ENCODE measurements around the gene TNFSF8.

Gene TNFSF8

GRCh38 chr9:114861922-114862605 lies 68.3 kb downstream of the TNFSF8 start:
- Histone ChIP-seq H3K27me3 (ENCODE audit: insufficient read depth, low read length, poor library complexity) (no peaks in the 10 kb centered on the region), H3K9ac (ENCODE audit: low read depth, low read length) (no peak overlapping the region), H3K4me3 (ENCODE audit: low read depth in 1 of 2, low read length in 2 of 2) (no peak overlapping the region), H3K9me3 (ENCODE audit: insufficient read depth, low read length, severe bottlenecking) (no peaks in the 10 kb centered on the region), H3K27ac (ENCODE audit: low read length) (no peak overlapping the region), H3K79me2 (ENCODE audit: insufficient read depth, low read length) (no peaks in the 10 kb centered on the region), H3K36me3 (ENCODE audit: insufficient read depth, low read length) (no peaks in the 10 kb centered on the region), H2AFZ (ENCODE audit: low read depth, low read length) (no peak overlapping the region), H4K20me1 (ENCODE audit: insufficient read depth, low read length) (no peaks in the 10 kb centered on the region), H3K4me2 (ENCODE audit: insufficient read depth, low read length) (no peak overlapping the region), H3K4me1 (ENCODE audit: insufficient read depth, low read length) (no peaks in the 10 kb centered on the region)
- TF ChIP-seq CTCF (IDR thresholded peaks at IDR 0.05; ENCODE audit: borderline replicate concordance, extremely low read depth, low read length, poor library complexity, severe bottlenecking) (no peak), EZH2 (IDR thresholded peaks at IDR 0.05; ENCODE audit: borderline replicate concordance, low read depth, low read length, severe bottlenecking) (no peak)
- ATAC-seq (ENCODE audit: insufficient read depth, low read depth) (no peak), DNase-seq (no peak)

- Histone ChIP-seq H3K4me1 (ENCODE audit: insufficient read depth, low read length) (no peaks in the 10 kb centered on the region), H3K9me3 (ENCODE audit: insufficient read depth, low read length, severe bottlenecking) (no peaks in the 10 kb centered on the region), H3K4me2 (ENCODE audit: insufficient read depth, low read length) (no peak overlapping the region), H3K9ac (ENCODE audit: low read depth, low read length) (no peak overlapping the region), H4K20me1 (ENCODE audit: insufficient read depth, low read length) (no peaks in the 10 kb centered on the region), H3K27me3 (ENCODE audit: insufficient read depth, low read length, poor library complexity) (no peaks in the 10 kb centered on the region), H3K79me2 (ENCODE audit: insufficient read depth, low read length) (no peaks in the 10 kb centered on the region), H3K4me3 (ENCODE audit: low read depth in 1 of 2, low read length in 2 of 2) (no peak overlapping the region), H2AFZ (ENCODE audit: low read depth, low read length) (no peak overlapping the region), H3K36me3 (ENCODE audit: insufficient read depth, low read length) (no peaks in the 10 kb centered on the region), H3K27ac (ENCODE audit: low read length) (no peak overlapping the region)
- ATAC-seq (ENCODE audit: insufficient read depth, low read depth) (no peak), DNase-seq (no peak)
- TF ChIP-seq EZH2 (IDR thresholded peaks at IDR 0.05; ENCODE audit: borderline replicate concordance, low read depth, low read length, severe bottlenecking) (no peak), CTCF (IDR thresholded peaks at IDR 0.05; ENCODE audit: borderline replicate concordance, extremely low read depth, low read length, poor library complexity, severe bottlenecking) (no peak)
These were observed 69.1 kb downstream of the TNFSF8 start for GRCh38 chr9:114861273-114861672.

GRCh38 chr9:114860187-114860586 lies 70.2 kb downstream of the TNFSF8 start:
- no peaks in the 10 kb centered on the region for H3K9me3 ChIP-seq (ENCODE audit: insufficient read depth, low read length, severe bottlenecking)
- no peak for DNase-seq
- TF ChIP-seq CTCF (IDR thresholded peaks at IDR 0.05; ENCODE audit: borderline replicate concordance, extremely low read depth, low read length, poor library complexity, severe bottlenecking) (no peak), EZH2 (IDR thresholded peaks at IDR 0.05; ENCODE audit: borderline replicate concordance, low read depth, low read length, severe bottlenecking) (no peak)
- H3K36me3 ChIP-seq (ENCODE audit: insufficient read depth, low read length) = no peaks in the 10 kb centered on the region
- no peak for ATAC-seq (ENCODE audit: insufficient read depth, low read depth)
- no peaks in the 10 kb centered on the region for H4K20me1 ChIP-seq (ENCODE audit: insufficient read depth, low read length)
- no peak overlapping the region for H2AFZ ChIP-seq (ENCODE audit: low read depth, low read length)
- no peaks in the 10 kb centered on the region for H3K79me2 ChIP-seq (ENCODE audit: insufficient read depth, low read length)
- no peak overlapping the region for H3K4me2 ChIP-seq (ENCODE audit: insufficient read depth, low read length)
- H3K4me1 ChIP-seq (ENCODE audit: insufficient read depth, low read length) = no peaks in the 10 kb centered on the region
- H3K27me3 ChIP-seq (ENCODE audit: insufficient read depth, low read length, poor library complexity) = no peaks in the 10 kb centered on the region
- H3K9ac ChIP-seq (ENCODE audit: low read depth, low read length) = no peak overlapping the region
- no peak overlapping the region for H3K4me3 ChIP-seq (ENCODE audit: low read depth in 1 of 2, low read length in 2 of 2)
- no peak overlapping the region for H3K27ac ChIP-seq (ENCODE audit: low read length)

Measured in DND-41 (cell line).